C4-2B (cell line): ENCODE measurements around the gene AGR2.

ENCODE experiments used
- H3K27ac ChIP-seq: fragments of 450-650 bp; 2 replicates; pipeline ENCODE4 v1.5.1; 2017
- ZFX ChIP-seq: fragments of 450-650 bp; IDR thresholded peaks from 2 replicates; pipeline ENCODE4 v1.6.1; 2017
- TF ChIP-seq, protein P1 (sequence below): fragments of 450-650 bp; conservative IDR thresholded peaks from 2 replicates; pipeline ENCODE4 v1.5.1; 2017; ENCODE audit warnings: mild to moderate bottlenecking

AGR2 gene

DNA sequence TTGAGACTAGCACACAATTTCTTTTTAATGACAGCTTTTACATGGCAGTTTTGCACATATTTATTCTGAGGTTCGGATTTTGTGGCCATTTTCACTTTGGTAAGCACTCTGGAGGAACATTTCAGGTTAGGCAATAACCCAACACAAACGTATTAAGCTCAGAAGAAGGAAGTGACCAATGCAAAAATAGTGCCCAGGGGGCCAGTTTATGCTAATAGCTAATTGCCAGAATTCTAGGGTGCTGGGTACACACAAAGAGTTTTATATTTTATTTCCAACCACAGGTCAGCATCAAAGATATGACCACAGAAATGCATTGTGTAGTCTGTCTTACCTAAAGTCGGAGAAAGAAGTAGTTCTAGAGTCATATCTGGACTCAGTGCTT, 8.4 kb upstream of the AGR2 start:
- no peak for TF ChIP-seq ZFX
- peak overlapping the region; percentile 96 for H3K27ac ChIP-seq

DNA sequence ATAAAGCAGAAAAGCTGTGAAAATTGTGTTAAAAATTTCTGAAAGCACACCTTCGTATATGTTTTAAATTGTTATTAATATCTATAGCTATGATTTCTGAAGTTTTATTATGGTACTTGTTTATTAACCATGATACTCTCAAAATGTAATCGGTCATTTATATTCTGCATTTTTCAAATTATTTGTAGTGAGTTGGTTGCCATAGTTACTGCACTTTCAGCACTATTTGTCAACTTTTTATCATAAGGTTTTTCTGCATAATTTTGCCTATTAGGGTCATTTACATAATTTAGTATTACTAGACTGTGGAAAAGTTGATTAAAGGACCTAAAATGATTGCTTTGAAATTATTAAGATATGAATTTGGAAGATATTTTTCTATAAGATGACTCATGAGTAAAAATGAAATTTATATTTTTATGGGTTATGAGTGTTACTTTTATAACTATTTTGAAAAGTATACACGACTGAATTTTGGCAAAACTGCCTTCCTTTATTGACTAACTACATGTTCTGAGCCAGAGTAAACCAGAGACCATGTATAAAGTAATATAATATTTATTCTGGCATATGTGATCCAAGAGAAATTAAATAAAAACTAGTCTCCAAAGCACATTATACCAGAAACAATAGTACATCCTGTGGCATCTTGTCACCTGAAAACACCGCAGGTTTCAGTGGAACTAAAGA, 7.9 kb upstream of the AGR2 start:
- no peak for TF ChIP-seq ZFX
- TF ChIP-seq, protein P1, sequence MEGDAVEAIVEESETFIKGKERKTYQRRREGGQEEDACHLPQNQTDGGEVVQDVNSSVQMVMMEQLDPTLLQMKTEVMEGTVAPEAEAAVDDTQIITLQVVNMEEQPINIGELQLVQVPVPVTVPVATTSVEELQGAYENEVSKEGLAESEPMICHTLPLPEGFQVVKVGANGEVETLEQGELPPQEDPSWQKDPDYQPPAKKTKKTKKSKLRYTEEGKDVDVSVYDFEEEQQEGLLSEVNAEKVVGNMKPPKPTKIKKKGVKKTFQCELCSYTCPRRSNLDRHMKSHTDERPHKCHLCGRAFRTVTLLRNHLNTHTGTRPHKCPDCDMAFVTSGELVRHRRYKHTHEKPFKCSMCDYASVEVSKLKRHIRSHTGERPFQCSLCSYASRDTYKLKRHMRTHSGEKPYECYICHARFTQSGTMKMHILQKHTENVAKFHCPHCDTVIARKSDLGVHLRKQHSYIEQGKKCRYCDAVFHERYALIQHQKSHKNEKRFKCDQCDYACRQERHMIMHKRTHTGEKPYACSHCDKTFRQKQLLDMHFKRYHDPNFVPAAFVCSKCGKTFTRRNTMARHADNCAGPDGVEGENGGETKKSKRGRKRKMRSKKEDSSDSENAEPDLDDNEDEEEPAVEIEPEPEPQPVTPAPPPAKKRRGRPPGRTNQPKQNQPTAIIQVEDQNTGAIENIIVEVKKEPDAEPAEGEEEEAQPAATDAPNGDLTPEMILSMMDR, result no peak
- H3K27ac ChIP-seq, result peak overlapping the region; percentile 96; the same call in 1 of the 2 replicates

DNA sequence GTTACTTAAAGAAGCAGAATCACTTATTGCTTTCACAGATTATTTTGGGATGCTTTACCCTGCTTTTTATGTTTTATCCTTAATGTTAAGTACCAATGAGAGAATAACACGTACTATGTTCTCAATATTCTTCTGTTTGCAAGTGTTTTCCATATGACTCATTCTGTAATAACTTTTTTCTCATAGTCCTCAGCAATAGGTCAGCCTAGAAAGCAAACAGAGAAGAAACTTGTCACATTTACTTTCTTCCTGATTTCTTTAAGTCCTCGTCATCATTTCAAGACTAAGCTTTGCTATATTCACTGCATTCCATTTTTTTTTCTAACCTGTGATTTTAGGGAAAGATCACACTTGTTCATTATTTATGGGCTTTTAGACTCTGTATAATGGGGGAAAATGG, 6.8 kb upstream of the AGR2 start:
- no peak for TF ChIP-seq ZFX
- TF ChIP-seq, protein P1, result no peak
- H3K27ac ChIP-seq, result no peak overlapping the region

DNA sequence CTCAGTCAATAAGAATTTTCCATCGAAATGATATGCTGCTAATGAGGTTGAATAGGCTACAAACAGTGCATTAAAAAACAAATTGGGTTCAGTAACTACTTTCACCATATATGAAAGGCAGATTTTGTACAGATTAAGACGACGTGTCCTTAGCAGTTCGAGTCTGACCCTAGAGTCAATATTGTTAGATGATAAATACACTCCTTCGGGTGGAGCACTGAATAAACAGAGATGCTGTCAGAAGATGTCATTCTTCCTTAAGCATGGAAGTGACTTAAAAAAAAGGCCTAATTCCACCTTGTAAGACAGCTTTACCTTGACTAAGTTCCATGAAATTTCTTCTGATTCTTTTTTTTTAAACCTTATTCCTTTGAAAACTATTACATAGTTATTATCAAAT, 5.8 kb upstream of the AGR2 start:
- H3K27ac ChIP-seq, result no peak overlapping the region

DNA sequence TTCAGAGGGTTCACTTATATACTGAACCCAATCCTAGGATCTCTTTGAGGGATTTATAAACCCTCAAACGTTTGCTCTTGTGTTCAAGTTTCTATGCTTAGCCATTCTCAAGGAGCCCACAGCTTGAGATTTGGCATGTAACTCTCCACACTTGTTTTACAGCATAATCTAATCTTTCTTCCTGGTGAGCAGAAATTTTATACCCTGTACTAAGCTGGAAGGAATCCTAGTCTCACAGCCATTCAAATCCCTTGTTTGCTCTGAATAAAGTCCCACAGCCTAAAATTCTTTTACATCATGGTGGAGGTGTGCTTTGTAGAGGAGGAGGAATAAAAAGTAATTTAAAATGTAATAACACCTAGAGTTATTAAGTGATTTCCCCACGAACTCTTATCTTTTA, 5.3 kb upstream of the AGR2 start:
- H3K27ac ChIP-seq, result no peak overlapping the region
- TF ChIP-seq, protein P1, result no peak
- no peak for TF ChIP-seq ZFX

More for the DNA sequence above, 5.8 kb upstream of the AGR2 start:
- no peak for TF ChIP-seq ZFX
- TF ChIP-seq, protein P1, result no peak

DNA sequence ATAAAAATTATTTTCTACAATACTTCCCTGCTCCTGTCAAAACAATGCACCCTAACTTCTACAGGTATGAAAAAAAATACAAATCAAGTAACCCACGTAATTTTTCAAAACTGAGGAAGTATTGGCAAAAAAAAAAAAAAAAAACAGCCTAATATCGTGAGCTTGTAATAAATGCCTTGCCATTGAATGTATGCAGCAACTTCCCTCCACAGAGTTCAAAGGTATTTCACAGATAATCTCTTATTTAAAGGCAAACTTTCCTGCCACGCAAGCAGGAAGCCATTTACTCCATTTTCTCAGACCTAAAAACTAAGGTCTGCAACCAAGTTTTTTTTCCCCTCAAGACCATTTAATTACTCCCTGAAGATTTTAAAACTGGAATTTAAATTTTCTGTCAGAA, 642 bp upstream of the AGR2 start:
- no peak overlapping the region for H3K27ac ChIP-seq
- TF ChIP-seq ZFX, result no peak
- TF ChIP-seq, protein P1, result no peak

DNA sequence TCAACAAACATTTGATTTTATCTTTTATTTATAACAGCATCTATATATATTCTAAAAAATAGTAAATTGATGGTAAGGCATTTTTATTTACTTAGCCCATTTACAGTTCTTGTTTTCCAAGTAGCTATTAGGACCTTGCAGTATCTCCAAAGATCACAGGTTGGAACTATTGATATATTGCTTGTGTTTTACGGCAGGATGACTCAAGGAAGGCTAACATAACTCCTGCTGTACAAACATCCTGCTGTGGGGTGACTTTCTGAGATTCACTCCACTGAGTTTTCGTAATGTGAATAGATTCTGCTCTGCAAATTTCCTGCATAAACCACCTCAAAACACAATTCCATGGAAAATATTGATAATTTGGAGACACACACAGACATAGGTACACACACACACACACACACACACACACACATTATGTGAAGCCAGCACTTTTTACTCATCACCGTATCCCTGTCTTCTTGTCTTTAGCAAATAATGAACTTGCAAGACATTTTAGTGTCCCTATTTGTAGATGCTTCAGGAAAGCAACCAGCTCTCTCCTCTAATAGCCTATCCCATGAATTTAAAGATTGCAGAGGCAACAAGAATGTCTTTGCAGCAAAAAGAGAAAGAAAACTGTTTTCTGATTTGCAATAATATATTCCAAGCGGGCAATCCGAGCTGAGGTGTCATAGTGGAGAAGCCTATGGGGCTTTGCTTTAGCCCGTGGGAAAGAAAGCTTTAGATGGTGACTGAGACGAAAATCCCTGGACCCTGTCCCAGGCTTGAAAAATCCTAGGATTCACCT, 722 bp downstream of the AGR2 start:
- H3K27ac ChIP-seq, result peak overlapping the region; percentile 79
- TF ChIP-seq, protein P1, result no peak
- TF ChIP-seq ZFX, result no peak

DNA sequence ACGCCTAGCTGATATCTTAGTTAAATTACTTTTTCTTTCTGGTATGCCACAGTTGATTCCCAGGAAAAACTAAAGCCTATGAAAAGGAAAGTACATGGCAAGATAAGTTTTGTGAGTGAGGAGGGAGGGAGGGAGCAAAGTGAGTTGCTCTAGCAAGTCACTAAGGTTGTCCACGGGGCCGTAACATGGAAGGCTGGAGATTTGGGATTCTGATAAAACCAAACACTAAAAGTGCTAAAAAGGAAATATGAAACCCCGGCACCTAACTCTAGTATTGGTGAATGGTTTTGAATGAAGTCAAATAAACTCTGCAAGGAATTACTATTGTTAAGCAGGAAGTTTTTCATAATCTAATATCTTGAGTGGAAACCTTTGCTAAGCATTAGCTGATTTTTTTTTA, 1.7 kb downstream of the AGR2 start:
- H3K27ac ChIP-seq, result peak overlapping the region; percentile 63
- no peak for TF ChIP-seq ZFX
- TF ChIP-seq, protein P1, result no peak
